ENCODE measurements around the gene SNRPA1. TPM values are rescaled to one million over a fixed set of nuclear protein-coding genes. Genes with fewer than 3 reads are reported as not detected.
A peak's percentile ranks its signal among the peaks of the same experiment; 100 is the strongest.
"Not testable (repeated sequence)": the region's sequence is repeated elsewhere in the genome, so short reads cannot be mapped to it uniquely, and the experiment has no call there.

SNRPA1 gene
- total and polyA plus RNA-seq, 2 donors (not counting 3 experiments of a cell fraction or from before 2014, with no cell fraction given): 68.5 to 82.7 TPM

DNA sequence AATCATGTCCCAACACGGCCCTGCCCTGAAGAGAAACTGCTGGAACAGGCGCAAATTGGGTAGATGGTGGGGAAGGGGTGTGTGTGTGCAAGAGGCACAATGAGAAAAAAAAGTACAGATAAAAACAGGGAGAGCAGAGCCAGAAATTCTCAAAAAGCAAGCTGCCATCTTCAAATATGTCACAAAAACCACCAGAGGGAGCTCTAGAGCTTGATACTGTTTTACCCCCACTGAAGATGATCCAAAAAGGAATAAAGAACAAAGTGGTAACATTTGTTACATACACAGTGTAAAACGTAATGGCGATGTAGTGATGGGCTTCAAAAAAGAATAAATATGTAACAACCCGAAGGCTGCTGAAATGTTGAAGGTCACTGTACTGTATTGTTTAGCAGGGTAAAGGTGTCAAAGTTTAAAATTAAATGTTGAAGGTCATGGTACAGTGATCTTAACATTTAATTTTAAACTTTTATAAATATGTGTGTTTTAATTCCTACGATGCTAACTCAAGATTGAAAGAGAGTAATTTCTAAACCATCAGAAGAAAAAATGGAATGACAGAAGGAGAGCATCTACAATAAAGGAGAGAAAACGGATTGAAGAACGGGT is 6.0 kb downstream of the SNRPA1 start:
- intact Hi-C loops (cut with micrococcal nuclease): loop anchor here (1.0 kb wide), 1 partner anchor 352 kb away; no protein-coding TSS in a partner anchor
- POLR2A ChIA-PET: no interaction called here
- BruUV-seq (replicated peaks): no TSS peak
- TF ChIP-seq, protein P1, sequence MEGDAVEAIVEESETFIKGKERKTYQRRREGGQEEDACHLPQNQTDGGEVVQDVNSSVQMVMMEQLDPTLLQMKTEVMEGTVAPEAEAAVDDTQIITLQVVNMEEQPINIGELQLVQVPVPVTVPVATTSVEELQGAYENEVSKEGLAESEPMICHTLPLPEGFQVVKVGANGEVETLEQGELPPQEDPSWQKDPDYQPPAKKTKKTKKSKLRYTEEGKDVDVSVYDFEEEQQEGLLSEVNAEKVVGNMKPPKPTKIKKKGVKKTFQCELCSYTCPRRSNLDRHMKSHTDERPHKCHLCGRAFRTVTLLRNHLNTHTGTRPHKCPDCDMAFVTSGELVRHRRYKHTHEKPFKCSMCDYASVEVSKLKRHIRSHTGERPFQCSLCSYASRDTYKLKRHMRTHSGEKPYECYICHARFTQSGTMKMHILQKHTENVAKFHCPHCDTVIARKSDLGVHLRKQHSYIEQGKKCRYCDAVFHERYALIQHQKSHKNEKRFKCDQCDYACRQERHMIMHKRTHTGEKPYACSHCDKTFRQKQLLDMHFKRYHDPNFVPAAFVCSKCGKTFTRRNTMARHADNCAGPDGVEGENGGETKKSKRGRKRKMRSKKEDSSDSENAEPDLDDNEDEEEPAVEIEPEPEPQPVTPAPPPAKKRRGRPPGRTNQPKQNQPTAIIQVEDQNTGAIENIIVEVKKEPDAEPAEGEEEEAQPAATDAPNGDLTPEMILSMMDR (IDR thresholded peaks at IDR 0.05; ENCODE audit: extremely low read depth in 1 of 2, insufficient read depth in 1 of 2, low read depth in 1 of 2, low read length in 2 of 2): peak; percentile 46 to 57
- no peak for TF ChIP-seq MYC (IDR thresholded peaks at IDR 0.05; ENCODE audit: low read depth, low read length)
- Histone ChIP-seq H3K27me3 (ENCODE audit: control insufficient read depth in 2 of 2, insufficient read depth in 2 of 2, low read length in 2 of 2) (no peaks in the 10 kb centered on the region), H3K9me3 (replicated peaks; ENCODE audit: control insufficient read depth, insufficient read depth, low read length) (no peaks in the 10 kb centered on the region), H4K20me1 (replicated peaks; ENCODE audit: control insufficient read depth, extremely low read depth, insufficient read depth, low read length) (peaks cover 5% of the 10 kb centered on the region), H2AFZ (ENCODE audit: low read depth, low read length) (no peak overlapping the region), H3K9me1 (replicated peaks; ENCODE audit: control insufficient read depth, extremely low read depth, insufficient read depth, low read length) (no peaks in the 10 kb centered on the region), H3K36me3 (ENCODE audit: control insufficient read depth in 2 of 2, extremely low read depth in 1 of 2, insufficient read depth in 2 of 2, low read length in 2 of 2) (peaks cover 11 to 15% of the 10 kb centered on the region in 2 experiments), H3K4me1 (ENCODE audit: control insufficient read depth, extremely low read depth, insufficient read depth, low read length) (peaks cover 9% of the 10 kb centered on the region), H3K4me3 (replicated peaks in 1 of 3; ENCODE audit: insufficient read depth in 1 of 3, low read depth in 1 of 3, low read length in 3 of 3) (no peak overlapping the region), H3K27ac (ENCODE audit: insufficient read depth, low read depth, low read length) (no peak overlapping the region), H3K79me2 (ENCODE audit: control insufficient read depth, insufficient read depth, low read length) (peaks cover 67% of the 10 kb centered on the region), H3K9ac (replicated peaks; ENCODE audit: extremely low read depth, insufficient read depth, low read length) (no peak overlapping the region), H3K4me2 (ENCODE audit: insufficient read depth, low read length) (no peak overlapping the region)
- dilution Hi-C loops (cut with MboI; ENCODE audit: extremely low pct_ligation_motif_present, low sequenced_read_pairs): no loop called here
- DNase-seq (ENCODE audit: low read depth, low spot score) (peak; percentile 28), FAIRE-seq (peak; percentile 48)
- CTCF ChIA-PET: interaction anchor here (0.7 to 3.4 kb wide), 23 partner anchors 11 to 435 kb away, joined by 3 to 49 read pairs (median 4); partner anchors contain the start of genes TARS3 and TM2D3

DNA sequence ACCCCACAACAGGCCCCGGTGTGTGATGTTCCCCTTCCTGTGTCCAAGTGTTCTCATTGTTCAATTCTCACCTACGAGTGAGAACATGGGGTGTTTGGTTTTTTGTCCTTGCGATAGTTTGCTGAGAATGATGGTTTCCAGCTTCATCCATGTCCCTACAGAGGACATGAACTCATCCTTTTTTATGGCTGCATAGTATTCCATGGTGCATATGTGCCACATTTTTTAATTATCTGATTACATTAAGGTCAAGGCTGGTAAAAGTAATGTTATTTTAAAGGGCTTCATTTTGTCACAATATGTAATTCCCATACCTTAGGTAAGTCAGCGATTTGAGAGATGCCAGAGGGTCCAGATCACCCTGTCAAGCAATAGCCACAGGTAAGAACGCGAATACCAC is 7.7 kb downstream of the SNRPA1 start:
- intact Hi-C loops (cut with micrococcal nuclease): not testable (repeated sequence)

More for the DNA sequence above, 7.7 kb downstream of the SNRPA1 start:
- H3K4me3 ChIP-seq (replicated peaks in 1 of 3; ENCODE audit: insufficient read depth in 1 of 3, low read depth in 1 of 3, low read length in 3 of 3); H3K27me3 ChIP-seq (ENCODE audit: control insufficient read depth in 2 of 2, insufficient read depth in 2 of 2, low read length in 2 of 2); H3K9ac ChIP-seq (replicated peaks; ENCODE audit: extremely low read depth, insufficient read depth, low read length); H3K4me2 ChIP-seq (ENCODE audit: insufficient read depth, low read length); FAIRE-seq; H4K20me1 ChIP-seq (replicated peaks; ENCODE audit: control insufficient read depth, extremely low read depth, insufficient read depth, low read length); H2AFZ ChIP-seq (ENCODE audit: low read depth, low read length); H3K9me3 ChIP-seq (replicated peaks; ENCODE audit: control insufficient read depth, insufficient read depth, low read length); H3K27ac ChIP-seq (ENCODE audit: insufficient read depth, low read depth, low read length); POLR2A ChIA-PET; dilution Hi-C loops (cut with MboI; ENCODE audit: extremely low pct_ligation_motif_present, low sequenced_read_pairs); BruUV-seq (replicated peaks); H3K4me1 ChIP-seq (ENCODE audit: control insufficient read depth, extremely low read depth, insufficient read depth, low read length); H3K9me1 ChIP-seq (replicated peaks; ENCODE audit: control insufficient read depth, extremely low read depth, insufficient read depth, low read length); DNase-seq (ENCODE audit: low read depth, low spot score): not testable (repeated sequence)
- CTCF ChIA-PET: interaction anchor here (0.6 to 3.4 kb wide), 3 partner anchors 133 to 355 kb away, joined by 3 to 49 read pairs (median 18); no protein-coding TSS in a partner anchor
- peaks cover 50% of the 10 kb centered on the region for H3K79me2 ChIP-seq (ENCODE audit: control insufficient read depth, insufficient read depth, low read length)
- H3K36me3 ChIP-seq (ENCODE audit: control insufficient read depth in 2 of 2, extremely low read depth in 1 of 2, insufficient read depth in 2 of 2, low read length in 2 of 2): peaks cover 14 to 16% of the 10 kb centered on the region in 2 experiments

Data from endothelial cell of umbilical vein (primary cell).